ENCODE measurements around the gene CHN2. TPM values are rescaled to one million over a fixed set of nuclear protein-coding genes. Genes with fewer than 3 reads are reported as not detected.

Gene CHN2
- total RNA-seq, 1 experiment from 2014 or later: 2.1 TPM

DNA sequence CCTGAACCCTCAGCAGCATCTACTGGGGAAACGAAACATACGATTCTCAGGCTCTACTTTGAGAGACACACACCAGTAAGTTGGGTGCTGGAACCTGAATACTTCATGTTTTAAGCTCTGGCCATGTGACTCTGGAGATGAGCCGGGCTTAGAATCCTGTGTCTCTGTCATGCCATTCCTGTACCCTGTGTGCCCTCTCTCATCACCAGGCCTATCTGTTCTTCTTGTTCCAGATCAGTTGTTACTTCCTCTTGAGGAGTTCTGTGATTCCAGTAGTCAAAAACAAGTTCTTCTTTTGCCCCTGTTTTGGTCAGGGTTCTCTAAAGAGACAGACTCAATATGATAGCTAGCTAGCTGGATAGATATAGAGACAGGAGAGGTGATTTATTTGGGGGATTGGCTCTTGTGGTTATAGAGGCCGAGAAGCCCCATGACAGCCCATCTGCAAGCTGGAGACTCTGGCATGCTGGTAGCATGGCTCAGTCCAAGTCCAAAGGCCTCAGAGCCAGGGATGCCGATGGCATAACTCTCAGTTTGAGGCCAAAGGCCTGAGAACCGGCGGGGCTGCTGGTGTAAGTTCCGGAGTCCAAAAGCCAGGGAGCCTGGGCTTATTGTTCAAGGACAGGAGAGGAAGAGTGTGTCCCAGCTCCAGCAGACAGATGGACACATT, 54.3 kb downstream of the CHN2 start:
- POLR2A ChIA-PET: no interaction called here
- Histone ChIP-seq H3K4me1 (ENCODE audit: control insufficient read depth in 1 of 2, insufficient read depth in 2 of 2, low read length in 2 of 2) (no peaks in the 10 kb centered on the region), H3K9me3 (ENCODE audit: control insufficient read depth in 1 of 2, insufficient read depth in 1 of 2, low read depth in 1 of 2, low read length in 2 of 2) (no peaks in the 10 kb centered on the region), H3K36me3 (ENCODE audit: control insufficient read depth in 1 of 2, insufficient read depth in 2 of 2, low read length in 2 of 2) (no peaks in the 10 kb centered on the region), H3K4me2 (ENCODE audit: low read length) (no peak overlapping the region), H3K4me3 (replicated peaks in 1 of 2; ENCODE audit: low read depth in 1 of 2, low read length in 2 of 2) (no peak overlapping the region), H3K9ac (ENCODE audit: low read length) (no peak overlapping the region), H3K79me2 (ENCODE audit: insufficient read depth, low read length) (no peaks in the 10 kb centered on the region), H3K27ac (ENCODE audit: low read depth, low read length) (no peak overlapping the region), H2AFZ (ENCODE audit: low read depth, low read length, poor library complexity, severe bottlenecking) (no peak overlapping the region), H3K9me2 (ENCODE audit: insufficient read depth) (no peaks in the 10 kb centered on the region), H4K20me1 (ENCODE audit: insufficient read depth) (no peaks in the 10 kb centered on the region), H3K27me3 (ENCODE audit: insufficient read depth, low read length) (no peaks in the 10 kb centered on the region)
- RAD21 ChIA-PET (ENCODE audit: low non-redundant PET in 1 of 2, low total read pairs in 2 of 2, uncharacterized antibody in 2 of 2, unreplicated experiment in 2 of 2): no interaction called here
- BruUV-seq (replicated peaks): no TSS peak
- ATAC-seq (no peak), DNase-seq (ENCODE audit: low read depth, low spot score) (no peak)
- CTCF ChIA-PET: no interaction called here
- no peak for TF ChIP-seq YY1 (IDR thresholded peaks at IDR 0.05; ENCODE audit: extremely low read depth, insufficient replicate concordance, low read depth, low read length)
- TF ChIP-seq EZH2phosphoT487 (IDR thresholded peaks at IDR 0.05; ENCODE audit: borderline replicate concordance): no peak
- TF ChIP-seq, protein P1, sequence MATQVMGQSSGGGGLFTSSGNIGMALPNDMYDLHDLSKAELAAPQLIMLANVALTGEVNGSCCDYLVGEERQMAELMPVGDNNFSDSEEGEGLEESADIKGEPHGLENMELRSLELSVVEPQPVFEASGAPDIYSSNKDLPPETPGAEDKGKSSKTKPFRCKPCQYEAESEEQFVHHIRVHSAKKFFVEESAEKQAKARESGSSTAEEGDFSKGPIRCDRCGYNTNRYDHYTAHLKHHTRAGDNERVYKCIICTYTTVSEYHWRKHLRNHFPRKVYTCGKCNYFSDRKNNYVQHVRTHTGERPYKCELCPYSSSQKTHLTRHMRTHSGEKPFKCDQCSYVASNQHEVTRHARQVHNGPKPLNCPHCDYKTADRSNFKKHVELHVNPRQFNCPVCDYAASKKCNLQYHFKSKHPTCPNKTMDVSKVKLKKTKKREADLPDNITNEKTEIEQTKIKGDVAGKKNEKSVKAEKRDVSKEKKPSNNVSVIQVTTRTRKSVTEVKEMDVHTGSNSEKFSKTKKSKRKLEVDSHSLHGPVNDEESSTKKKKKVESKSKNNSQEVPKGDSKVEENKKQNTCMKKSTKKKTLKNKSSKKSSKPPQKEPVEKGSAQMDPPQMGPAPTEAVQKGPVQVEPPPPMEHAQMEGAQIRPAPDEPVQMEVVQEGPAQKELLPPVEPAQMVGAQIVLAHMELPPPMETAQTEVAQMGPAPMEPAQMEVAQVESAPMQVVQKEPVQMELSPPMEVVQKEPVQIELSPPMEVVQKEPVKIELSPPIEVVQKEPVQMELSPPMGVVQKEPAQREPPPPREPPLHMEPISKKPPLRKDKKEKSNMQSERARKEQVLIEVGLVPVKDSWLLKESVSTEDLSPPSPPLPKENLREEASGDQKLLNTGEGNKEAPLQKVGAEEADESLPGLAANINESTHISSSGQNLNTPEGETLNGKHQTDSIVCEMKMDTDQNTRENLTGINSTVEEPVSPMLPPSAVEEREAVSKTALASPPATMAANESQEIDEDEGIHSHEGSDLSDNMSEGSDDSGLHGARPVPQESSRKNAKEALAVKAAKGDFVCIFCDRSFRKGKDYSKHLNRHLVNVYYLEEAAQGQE (IDR thresholded peaks at IDR 0.05; ENCODE audit: low read depth): no peak
- TF ChIP-seq, protein P2, sequence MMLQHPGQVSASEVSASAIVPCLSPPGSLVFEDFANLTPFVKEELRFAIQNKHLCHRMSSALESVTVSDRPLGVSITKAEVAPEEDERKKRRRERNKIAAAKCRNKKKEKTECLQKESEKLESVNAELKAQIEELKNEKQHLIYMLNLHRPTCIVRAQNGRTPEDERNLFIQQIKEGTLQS (IDR thresholded peaks at IDR 0.05): no peak
- TF ChIP-seq JUND (IDR thresholded peaks at IDR 0.05): no peak
- TF ChIP-seq CBX3 (IDR thresholded peaks at IDR 0.05; ENCODE audit: low read depth): no peak
- TF ChIP-seq EGR1 (IDR thresholded peaks at IDR 0.05; ENCODE audit: low read depth): no peak
- TF ChIP-seq SIN3A (IDR thresholded peaks at IDR 0.05; ENCODE audit: low read depth): no peak
- no peak for TF ChIP-seq EZH2 (IDR thresholded peaks at IDR 0.05)
- no peak for TF ChIP-seq RAD21 (IDR thresholded peaks at IDR 0.05; ENCODE audit: low read depth)
- no peak for TF ChIP-seq SP1 (IDR thresholded peaks at IDR 0.05; ENCODE audit: low read depth)
- no peak for TF ChIP-seq CEBPB (IDR thresholded peaks at IDR 0.05; ENCODE audit: low read depth)
- TF ChIP-seq POLR2A (IDR thresholded peaks at IDR 0.05; ENCODE audit: borderline replicate concordance, extremely low read depth, insufficient read depth, insufficient read length): no peak
- TF ChIP-seq, protein P3, sequence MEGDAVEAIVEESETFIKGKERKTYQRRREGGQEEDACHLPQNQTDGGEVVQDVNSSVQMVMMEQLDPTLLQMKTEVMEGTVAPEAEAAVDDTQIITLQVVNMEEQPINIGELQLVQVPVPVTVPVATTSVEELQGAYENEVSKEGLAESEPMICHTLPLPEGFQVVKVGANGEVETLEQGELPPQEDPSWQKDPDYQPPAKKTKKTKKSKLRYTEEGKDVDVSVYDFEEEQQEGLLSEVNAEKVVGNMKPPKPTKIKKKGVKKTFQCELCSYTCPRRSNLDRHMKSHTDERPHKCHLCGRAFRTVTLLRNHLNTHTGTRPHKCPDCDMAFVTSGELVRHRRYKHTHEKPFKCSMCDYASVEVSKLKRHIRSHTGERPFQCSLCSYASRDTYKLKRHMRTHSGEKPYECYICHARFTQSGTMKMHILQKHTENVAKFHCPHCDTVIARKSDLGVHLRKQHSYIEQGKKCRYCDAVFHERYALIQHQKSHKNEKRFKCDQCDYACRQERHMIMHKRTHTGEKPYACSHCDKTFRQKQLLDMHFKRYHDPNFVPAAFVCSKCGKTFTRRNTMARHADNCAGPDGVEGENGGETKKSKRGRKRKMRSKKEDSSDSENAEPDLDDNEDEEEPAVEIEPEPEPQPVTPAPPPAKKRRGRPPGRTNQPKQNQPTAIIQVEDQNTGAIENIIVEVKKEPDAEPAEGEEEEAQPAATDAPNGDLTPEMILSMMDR (IDR thresholded peaks at IDR 0.05 in 2 of 3, conservative IDR thresholded peaks at IDR 0.05 in 1 of 3; ENCODE audit: borderline replicate concordance in 1 of 3, insufficient read depth in 1 of 3, low read depth in 2 of 3, low read length in 2 of 3): no peak
- TF ChIP-seq POLR2AphosphoS5 (IDR thresholded peaks at IDR 0.05; ENCODE audit: low read depth, low read length): no peak
- TF ChIP-seq ZNF274 (IDR thresholded peaks at IDR 0.05; ENCODE audit: low read depth, low read length): no peak
- TF ChIP-seq, protein P4, sequence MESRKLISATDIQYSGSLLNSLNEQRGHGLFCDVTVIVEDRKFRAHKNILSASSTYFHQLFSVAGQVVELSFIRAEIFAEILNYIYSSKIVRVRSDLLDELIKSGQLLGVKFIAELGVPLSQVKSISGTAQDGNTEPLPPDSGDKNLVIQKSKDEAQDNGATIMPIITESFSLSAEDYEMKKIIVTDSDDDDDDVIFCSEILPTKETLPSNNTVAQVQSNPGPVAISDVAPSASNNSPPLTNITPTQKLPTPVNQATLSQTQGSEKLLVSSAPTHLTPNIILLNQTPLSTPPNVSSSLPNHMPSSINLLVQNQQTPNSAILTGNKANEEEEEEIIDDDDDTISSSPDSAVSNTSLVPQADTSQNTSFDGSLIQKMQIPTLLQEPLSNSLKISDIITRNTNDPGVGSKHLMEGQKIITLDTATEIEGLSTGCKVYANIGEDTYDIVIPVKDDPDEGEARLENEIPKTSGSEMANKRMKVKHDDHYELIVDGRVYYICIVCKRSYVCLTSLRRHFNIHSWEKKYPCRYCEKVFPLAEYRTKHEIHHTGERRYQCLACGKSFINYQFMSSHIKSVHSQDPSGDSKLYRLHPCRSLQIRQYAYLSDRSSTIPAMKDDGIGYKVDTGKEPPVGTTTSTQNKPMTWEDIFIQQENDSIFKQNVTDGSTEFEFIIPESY (IDR thresholded peaks at IDR 0.05; ENCODE audit: extremely low read depth, insufficient replicate concordance, low read length): no peak
- TF ChIP-seq TCF7L2 (IDR thresholded peaks at IDR 0.05; ENCODE audit: borderline replicate concordance, extremely low read depth, insufficient read depth, insufficient read length): no peak
- no peak for TF ChIP-seq SRF (IDR thresholded peaks at IDR 0.05; ENCODE audit: low read depth)
- intact Hi-C loops (cut with micrococcal nuclease): no loop called here

Data from HCT116 (cell line).